Activated naive CD8-positive, alpha-beta T cell treated with anti-CD3 and anti-CD28 coated beads, Interleukin-2, amount 50 U/mL, for 24 hours (primary cell): ENCODE results near the gene CCR2.
"Not testable (repeated sequence)": the region's sequence is repeated elsewhere in the genome, so short reads cannot be mapped to it uniquely, and the experiment has no call there.

Experiments used
- ATAC-seq: fragments of 150-1000 bp; cut with Tn5 transposase; one replicate; pipeline ENCODE4 v1.10.0; 2021
- DNase-seq: peaks from one replicate; pipeline ENCODE4 v3.0.0; 2021
- H3K27ac Mint-ChIP-seq: one replicate; pipeline ENCODE4 v1.8.0; 2021; ENCODE audit warnings: mild to moderate bottlenecking, mixed read lengths
- H3K27me3 Mint-ChIP-seq: one replicate; pipeline ENCODE4 v1.8.0; 2021; ENCODE audit warnings: mixed read lengths
- H3K36me3 Mint-ChIP-seq: one replicate; pipeline ENCODE4 v1.8.0; 2021; ENCODE audit warnings: low read depth, mixed read lengths
- H3K4me1 Mint-ChIP-seq: one replicate; pipeline ENCODE4 v1.8.0; 2021; ENCODE audit warnings: mixed read lengths
- H3K4me3 Mint-ChIP-seq: one replicate; pipeline ENCODE4 v1.8.0; 2021; ENCODE audit warnings: mild to moderate bottlenecking, moderate library complexity, mixed read lengths
- H3K9me3 Mint-ChIP-seq: one replicate; pipeline ENCODE4 v1.8.0; 2021; ENCODE audit warnings: mixed read lengths

Gene CCR2

DNA sequence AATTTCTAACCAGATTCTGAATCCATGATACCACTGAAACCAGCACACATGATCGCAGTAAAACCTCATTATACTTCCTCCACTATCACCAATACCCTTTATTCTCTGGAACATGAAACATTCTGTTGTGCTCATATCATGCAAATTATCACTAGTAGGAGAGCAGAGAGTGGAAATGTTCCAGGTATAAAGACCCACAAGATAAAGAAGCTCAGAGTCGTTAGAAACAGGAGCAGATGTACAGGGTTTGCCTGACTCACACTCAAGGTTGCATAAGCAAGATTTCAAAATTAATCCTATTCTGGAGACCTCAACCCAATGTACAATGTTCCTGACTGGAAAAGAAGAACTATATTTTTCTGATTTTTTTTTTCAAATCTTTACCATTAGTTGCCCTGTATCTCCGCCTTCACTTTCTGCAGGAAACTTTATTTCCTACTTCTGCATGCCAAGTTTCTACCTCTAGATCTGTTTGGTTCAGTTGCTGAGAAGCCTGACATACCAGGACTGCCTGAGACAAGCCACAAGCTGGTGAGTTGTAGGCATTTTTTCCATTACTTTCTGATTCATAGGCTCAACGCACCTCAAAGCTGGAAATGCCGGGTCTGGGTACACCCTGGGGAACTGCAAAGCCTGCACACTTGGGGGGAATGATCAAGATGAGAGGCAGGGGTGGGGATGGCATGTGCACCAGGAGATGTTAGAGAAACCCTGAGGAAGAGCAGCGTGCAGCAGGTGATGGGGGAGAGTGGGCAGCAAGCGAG is at the start of gene CCR2:
Gene CCR2 (plus strand): TSS at position 465 of the 764 bp plus-strand sequence. CDS start 3,417 bp downstream, outside the sequence.
- peaks cover 29% of the 10 kb centered on the region for H3K27me3 Mint-ChIP-seq

DNA sequence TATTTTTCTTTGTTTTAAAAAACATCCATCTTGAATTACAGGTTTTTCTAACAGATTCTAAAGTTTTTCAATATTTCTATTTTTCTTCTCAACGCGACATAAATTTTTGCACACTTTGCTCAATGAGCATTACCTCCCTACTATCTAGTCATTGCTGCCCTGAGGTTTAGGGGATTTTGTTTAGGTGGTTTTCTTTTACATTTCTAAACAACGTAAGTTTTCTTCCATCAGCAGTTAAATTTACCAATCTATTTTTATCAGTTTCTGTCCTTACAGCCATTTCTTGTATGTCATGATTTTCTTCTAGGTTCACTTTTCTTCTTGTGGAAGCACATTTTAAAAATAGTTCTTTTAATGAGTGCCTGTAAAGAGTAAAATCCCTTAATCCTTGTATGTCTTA is 49.2 kb upstream of the CCR2 start:
- no peak for DNase-seq
- no peaks in the 10 kb centered on the region for H3K9me3 Mint-ChIP-seq
- no peak overlapping the region for H3K4me3 Mint-ChIP-seq
- H3K36me3 Mint-ChIP-seq, result no peaks in the 10 kb centered on the region
- ATAC-seq, result no peak
- H3K27ac Mint-ChIP-seq, result no peak overlapping the region
- peaks cover 14% of the 10 kb centered on the region for H3K27me3 Mint-ChIP-seq
- H3K4me1 Mint-ChIP-seq, result peaks cover 31% of the 10 kb centered on the region

More for the DNA sequence above, at the start of gene CCR2:
- H3K4me3 Mint-ChIP-seq, result peak within 1 kb of the TSS; percentile 37
- peaks cover 62% of the 10 kb centered on the region for H3K4me1 Mint-ChIP-seq
- DNase-seq (peak; percentile 26), ATAC-seq (peak; percentile 92)
- peaks cover 1% of the 10 kb centered on the region for H3K9me3 Mint-ChIP-seq
- H3K36me3 Mint-ChIP-seq, result peaks cover under 1% of the 10 kb centered on the region
- H3K27ac Mint-ChIP-seq, result peak within 1 kb of the TSS; percentile 82

DNA sequence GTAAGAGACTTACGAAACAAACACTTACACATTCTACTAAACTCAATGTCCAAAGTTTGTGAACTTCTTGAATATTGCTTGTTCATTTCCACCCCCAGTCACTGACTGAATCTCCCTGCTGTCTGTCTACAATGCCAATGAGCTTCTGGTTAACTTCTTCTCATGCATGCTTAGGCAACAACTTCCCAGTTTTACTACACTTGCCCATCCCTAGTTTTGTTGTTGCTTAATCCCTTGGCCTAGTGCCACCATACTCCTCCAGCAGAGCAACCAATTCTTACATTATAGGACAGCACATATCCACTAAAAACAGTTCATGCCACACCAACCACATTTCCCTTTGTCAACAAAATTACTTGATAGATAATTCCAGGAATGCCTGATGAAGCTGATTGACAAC is 40.9 kb upstream of the CCR2 start:
- no peak for DNase-seq
- H3K27ac Mint-ChIP-seq, result no peak overlapping the region
- peaks cover 8% of the 10 kb centered on the region for H3K9me3 Mint-ChIP-seq

DNA sequence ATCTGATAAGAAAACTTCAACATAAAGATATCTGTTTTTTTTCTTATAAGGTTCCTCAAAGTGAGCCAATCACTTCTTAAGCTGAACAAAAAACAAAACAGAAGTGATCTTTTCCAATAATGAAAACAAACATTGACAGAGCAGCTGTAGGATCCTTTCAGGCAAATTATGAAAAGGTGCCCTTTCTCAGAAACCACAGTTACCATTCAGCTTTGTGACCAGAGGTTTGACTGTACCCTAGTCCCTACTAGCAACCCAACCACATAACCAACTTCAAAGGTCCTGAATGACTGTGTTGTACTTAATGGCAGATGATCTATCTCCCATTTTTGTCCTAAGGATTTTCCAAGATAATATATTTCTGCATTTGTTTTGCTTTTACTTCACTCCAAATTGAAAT is 39.4 kb upstream of the CCR2 start:
- Mint-ChIP-seq H3K4me1 (peaks cover 15% of the 10 kb centered on the region), H3K4me3 (no peak overlapping the region), H3K27ac (no peak overlapping the region), H3K36me3 (no peaks in the 10 kb centered on the region), H3K27me3 (peaks cover 20% of the 10 kb centered on the region), H3K9me3 (peaks cover 13% of the 10 kb centered on the region)
- no peak for DNase-seq
- peak; percentile 77 for ATAC-seq

More for the DNA sequence above, 40.9 kb upstream of the CCR2 start:
- ATAC-seq, result no peak
- H3K4me1 Mint-ChIP-seq, result peaks cover 15% of the 10 kb centered on the region
- no peaks in the 10 kb centered on the region for H3K36me3 Mint-ChIP-seq
- peaks cover 20% of the 10 kb centered on the region for H3K27me3 Mint-ChIP-seq
- no peak overlapping the region for H3K4me3 Mint-ChIP-seq

DNA sequence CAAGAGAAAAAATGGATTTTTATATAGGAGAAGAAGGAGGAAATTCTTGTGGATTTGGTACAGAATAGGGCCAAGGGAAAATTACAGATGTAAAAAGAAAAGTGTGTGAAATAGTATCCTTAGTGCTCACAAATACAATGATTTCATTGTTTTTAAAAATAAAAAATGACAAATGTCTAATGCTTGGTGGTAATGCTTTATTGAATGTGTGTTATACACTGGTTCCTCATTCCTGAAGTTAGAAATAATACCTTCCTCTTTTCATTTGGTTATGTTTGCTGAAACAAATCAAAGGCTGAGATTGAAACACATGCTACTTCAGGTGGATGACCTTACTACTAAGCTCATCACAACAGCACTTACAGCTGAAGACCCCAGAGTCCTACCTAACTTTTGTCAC is 37.7 kb upstream of the CCR2 start:
- Mint-ChIP-seq H3K9me3 (peaks cover 13% of the 10 kb centered on the region), H3K4me3 (no peak overlapping the region)

DNA sequence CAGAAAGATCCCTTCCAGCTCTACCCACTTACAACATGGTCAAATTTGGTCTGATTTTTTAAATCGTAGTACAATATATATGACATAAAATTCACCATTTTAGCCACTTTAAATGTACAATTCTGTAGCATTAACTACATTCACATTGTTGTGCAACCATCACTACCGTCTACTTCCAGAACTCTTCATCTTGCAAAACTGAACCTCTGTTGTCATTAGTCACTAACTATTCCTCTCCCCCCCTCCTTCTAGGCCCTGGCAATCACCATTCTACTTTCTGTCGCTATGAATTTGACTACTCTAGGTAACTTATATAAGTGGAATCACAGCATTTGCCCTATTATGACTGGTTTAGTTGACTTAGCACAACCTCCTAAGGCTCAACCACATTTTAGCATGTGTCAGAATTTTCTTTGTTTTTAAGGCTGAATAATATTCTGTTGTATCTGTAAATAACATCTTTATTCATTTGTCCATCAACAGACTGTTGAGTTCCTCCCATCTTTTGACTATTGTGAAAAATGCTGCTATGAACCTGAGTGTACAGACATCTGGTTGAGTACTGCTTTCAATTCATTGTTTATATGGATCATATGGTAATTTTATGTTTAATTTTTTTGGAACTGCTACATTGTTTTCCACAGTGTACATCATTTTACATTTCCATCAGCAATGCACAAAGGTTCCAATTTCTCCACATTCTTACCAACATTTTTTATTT is 35.5 kb upstream of the CCR2 start:
- H3K36me3 Mint-ChIP-seq, result no peaks in the 10 kb centered on the region
- peaks cover 25% of the 10 kb centered on the region for H3K4me1 Mint-ChIP-seq

More for the DNA sequence above, 37.7 kb upstream of the CCR2 start:
- peaks cover 19% of the 10 kb centered on the region for H3K4me1 Mint-ChIP-seq
- DNase-seq, result no peak
- ATAC-seq, result no peak
- no peaks in the 10 kb centered on the region for H3K36me3 Mint-ChIP-seq
- no peak overlapping the region for H3K27ac Mint-ChIP-seq
- H3K27me3 Mint-ChIP-seq, result peaks cover 19% of the 10 kb centered on the region

DNA sequence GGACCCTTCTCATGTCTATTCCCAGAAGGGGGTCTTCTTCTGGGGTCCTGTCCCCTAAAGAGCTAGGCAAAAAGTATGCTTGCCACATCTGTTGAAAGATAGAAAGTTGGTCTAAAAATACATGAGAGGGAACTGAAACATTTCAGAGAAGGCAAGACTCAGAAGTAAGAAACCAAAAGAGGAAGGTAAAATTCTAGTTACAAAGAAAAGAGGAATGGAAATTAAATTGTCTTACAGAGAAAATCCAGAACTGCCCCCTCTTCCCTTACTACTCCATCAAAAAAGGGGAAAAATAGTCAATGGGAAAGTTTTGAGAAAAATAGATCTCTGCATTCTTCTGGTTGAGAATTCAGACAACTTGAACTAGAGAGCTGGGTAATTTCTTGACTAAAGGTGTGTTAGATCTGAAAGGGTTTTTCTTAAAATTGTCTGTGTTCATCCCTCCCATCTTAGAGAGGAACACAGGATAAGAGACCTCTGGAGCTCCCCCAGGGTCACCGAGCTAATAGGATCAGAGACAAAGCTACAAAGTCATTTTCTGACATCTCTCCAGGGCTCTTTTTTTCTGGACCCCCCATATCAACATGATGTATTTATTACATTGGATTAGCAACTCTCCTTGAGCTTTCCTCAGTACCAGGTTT is 32.3 kb upstream of the CCR2 start:
- Mint-ChIP-seq H3K4me3 (no peak overlapping the region), H3K27ac (peak overlapping the region; percentile 3), H3K9me3 (peaks cover 13% of the 10 kb centered on the region), H3K4me1 (peaks cover 12% of the 10 kb centered on the region), H3K27me3 (peaks cover 16% of the 10 kb centered on the region), H3K36me3 (no peaks in the 10 kb centered on the region)
- DNase-seq (no peak), ATAC-seq (no peak)

More for the DNA sequence above, 35.5 kb upstream of the CCR2 start:
- H3K27me3 Mint-ChIP-seq, result peaks cover 18% of the 10 kb centered on the region
- H3K27ac Mint-ChIP-seq, result no peak overlapping the region
- DNase-seq (no peak), ATAC-seq (no peak)
- peaks cover 13% of the 10 kb centered on the region for H3K9me3 Mint-ChIP-seq
- H3K4me3 Mint-ChIP-seq, result no peak overlapping the region

DNA sequence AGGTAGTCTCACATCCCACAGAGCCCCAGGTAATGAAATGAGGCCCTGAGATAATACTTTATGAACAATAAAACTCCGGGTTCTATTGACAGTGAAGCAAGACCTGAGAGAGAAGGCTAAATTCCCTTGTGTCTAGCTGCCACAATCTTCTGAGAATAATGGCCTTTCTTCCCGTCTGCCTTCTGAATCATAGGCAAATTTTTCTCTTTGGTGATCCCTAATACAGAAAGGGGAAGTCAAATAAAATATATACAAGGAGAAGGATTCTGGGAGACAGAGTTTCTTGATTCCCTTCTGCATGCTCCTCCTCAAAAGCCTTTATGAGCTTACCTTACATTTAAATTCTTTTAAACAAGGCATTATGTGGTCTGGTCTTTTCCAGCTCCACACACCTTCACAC is 29.9 kb upstream of the CCR2 start:
- Mint-ChIP-seq H3K4me1 (peaks cover 12% of the 10 kb centered on the region), H3K36me3 (no peaks in the 10 kb centered on the region), H3K27ac (no peak overlapping the region), H3K4me3 (no peak overlapping the region), H3K27me3 (peaks cover 16% of the 10 kb centered on the region), H3K9me3 (no peaks in the 10 kb centered on the region)
- no peak for ATAC-seq
- no peak for DNase-seq

DNA sequence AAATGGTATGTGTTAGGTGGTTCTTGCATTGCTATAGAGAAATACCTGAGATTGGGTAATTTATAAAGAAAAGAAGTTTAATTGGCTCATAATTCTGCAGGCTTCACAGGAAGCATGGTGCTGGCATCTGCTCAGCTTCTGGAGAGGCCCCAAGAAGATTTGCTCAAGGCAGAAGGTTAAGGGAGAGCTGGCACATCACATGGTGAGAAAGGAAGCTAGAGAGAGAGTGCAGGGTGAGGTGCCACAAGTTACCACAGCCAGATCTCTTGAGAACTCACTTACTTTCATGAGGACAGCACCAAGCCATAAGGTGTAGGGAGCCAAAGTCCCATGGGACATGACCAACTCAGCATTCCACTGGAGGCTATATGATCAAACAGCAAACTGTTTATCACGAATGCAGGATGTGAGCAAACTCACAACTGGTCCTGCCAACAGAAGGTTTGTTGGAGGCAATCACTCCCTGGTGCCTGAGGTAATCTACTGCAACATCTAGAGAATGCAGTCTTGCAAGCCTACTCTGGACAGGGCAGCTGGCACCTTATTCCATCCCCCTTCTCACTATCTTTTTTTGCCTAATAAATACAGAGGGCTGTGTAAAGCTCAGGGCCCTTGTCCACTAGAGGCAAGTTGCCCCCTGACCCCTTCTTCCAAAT is 28.1 kb upstream of the CCR2 start:
- no peak overlapping the region for H3K27ac Mint-ChIP-seq
- H3K4me3 Mint-ChIP-seq, result no peak overlapping the region
- H3K4me1 Mint-ChIP-seq, result peaks cover 8% of the 10 kb centered on the region
- no peak for ATAC-seq
- peaks cover 12% of the 10 kb centered on the region for H3K27me3 Mint-ChIP-seq
- DNase-seq, result no peak
- H3K9me3 Mint-ChIP-seq, result no peaks in the 10 kb centered on the region
- no peaks in the 10 kb centered on the region for H3K36me3 Mint-ChIP-seq

DNA sequence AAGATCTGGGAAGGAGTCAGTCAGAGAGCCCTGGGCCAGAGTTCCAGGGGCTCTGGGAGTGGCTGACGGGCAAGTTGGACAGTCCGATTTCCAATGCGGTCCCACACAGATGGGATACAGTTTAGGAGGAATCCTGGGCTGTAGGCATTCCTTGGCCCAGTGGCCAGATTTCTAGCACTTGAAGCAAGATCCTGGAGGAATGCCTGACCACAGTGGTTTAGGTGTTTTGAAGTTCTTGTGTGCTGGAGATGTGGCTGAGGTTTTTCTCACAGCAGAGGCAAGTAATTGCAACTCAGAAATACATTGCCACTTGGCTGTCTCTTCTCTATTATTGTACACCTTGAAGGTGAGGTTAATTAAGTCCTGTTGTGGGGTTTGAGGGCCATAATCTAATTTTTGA is 23.2 kb upstream of the CCR2 start:
- H3K9me3 Mint-ChIP-seq, ATAC-seq, DNase-seq, H3K4me1 Mint-ChIP-seq, H3K27ac Mint-ChIP-seq, H3K4me3 Mint-ChIP-seq, H3K27me3 Mint-ChIP-seq, H3K36me3 Mint-ChIP-seq: not testable (repeated sequence)

DNA sequence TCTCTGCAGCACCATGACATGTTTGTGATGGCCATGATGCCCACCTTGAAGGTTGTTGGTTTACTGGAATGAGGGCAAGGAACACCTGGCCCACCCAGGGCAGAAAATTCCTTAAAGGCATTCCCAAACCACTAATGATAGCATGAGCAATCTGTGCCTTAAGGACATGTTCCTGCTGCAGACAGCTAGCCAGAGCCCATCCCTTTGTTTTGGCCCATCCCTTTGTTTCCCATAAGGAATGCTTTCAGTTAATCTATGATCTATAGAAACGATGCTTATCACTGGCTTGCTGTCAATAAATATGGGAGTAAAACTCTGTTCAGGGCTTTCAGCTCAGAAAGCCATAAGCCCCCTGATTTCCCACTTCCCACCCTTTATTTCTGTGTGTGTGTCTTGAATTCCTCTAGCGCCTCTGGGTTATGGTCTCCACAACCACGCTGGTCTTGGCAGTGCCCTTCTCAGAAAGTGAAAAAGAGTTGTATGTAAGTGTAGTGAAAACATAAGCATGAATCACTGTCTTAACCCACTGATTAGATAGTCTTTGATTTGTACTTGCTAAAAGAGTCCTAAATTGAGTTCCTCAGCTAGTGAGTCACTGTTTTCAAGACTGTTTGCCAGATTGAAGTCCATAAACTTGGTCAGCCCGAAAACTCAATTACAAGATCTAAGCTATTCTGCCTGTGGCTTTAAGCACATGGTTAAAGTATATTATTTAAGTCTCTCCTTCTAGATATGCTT is 19.0 kb upstream of the CCR2 start:
- no peak overlapping the region for H3K27ac Mint-ChIP-seq
- DNase-seq, result no peak
- ATAC-seq, result peak; percentile 92
- no peak overlapping the region for H3K4me3 Mint-ChIP-seq
- peaks cover 9% of the 10 kb centered on the region for H3K4me1 Mint-ChIP-seq
- peaks cover 15% of the 10 kb centered on the region for H3K36me3 Mint-ChIP-seq
- peaks cover 6% of the 10 kb centered on the region for H3K27me3 Mint-ChIP-seq
- H3K9me3 Mint-ChIP-seq, result peaks cover 20% of the 10 kb centered on the region

DNA sequence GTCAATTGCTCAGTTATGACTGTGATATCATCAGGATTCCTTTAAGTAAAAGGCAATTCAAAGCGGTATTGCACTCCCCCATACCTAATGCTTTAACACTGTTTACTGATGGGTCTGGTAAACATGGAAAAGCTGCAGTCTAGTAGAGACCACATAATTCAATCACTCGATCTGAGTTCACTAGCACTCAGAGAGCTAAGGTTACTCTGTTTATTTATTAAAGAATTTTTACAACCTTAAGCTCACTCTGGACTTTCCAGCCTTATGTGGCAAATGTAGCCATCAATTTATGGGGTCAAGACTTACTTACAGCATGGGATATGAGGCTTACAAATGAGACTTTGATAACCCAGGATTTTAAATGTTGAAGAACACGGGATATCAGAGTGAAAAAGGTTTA is 18.4 kb upstream of the CCR2 start:
- Mint-ChIP-seq H3K9me3 (peaks cover 26% of the 10 kb centered on the region), H3K36me3 (peaks cover 15% of the 10 kb centered on the region), H3K4me3 (no peak overlapping the region), H3K27me3 (peaks cover 6% of the 10 kb centered on the region), H3K4me1 (peaks cover 9% of the 10 kb centered on the region), H3K27ac (no peak overlapping the region)
- no peak for DNase-seq
- no peak for ATAC-seq

DNA sequence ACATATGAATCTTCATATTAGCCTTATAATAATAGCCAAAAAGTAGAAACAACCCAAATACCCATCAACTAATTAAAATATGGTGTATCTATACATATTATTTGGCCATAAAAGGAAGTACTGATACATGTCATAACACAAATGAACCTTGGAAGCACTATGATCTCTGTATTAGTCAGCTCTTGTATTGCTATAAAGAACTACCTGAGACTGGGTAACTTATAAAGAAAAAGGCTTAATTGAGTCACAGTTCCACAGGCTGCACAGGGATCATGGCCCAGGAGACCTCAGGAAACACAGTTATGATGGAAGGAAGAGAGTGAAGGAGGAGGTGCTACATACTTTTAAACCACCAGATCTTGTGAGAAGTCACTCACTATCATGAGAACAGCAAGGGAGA is 16.0 kb upstream of the CCR2 start:
- H3K36me3 Mint-ChIP-seq, result peaks cover 15% of the 10 kb centered on the region
- peak; percentile 28 for ATAC-seq
- no peak for DNase-seq
- H3K27me3 Mint-ChIP-seq, result no peaks in the 10 kb centered on the region
- H3K9me3 Mint-ChIP-seq, result peaks cover 26% of the 10 kb centered on the region
- no peak overlapping the region for H3K4me3 Mint-ChIP-seq
- H3K4me1 Mint-ChIP-seq, result peaks cover 7% of the 10 kb centered on the region
- H3K27ac Mint-ChIP-seq, result no peak overlapping the region

DNA sequence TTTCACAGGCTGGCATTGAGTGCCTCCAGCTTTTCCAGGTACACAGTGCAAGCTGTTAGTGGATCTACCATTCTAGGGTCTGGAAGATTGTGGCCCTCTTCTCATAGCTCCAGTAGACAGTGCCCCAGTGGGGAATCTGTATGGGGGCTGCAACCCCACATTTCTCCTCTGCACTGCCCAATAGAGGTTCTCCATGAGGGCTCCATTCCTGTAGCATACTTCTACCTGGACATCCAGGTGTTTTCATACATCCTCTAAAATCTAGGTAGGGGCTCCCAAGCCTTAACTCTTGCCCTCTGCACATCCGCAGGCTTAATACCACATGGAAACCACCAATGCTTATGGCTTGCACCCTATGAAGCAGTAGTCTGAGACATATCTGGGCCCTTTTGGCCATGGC is 15.1 kb upstream of the CCR2 start:
- Mint-ChIP-seq H3K4me3 (no peak overlapping the region), H3K27ac (no peak overlapping the region), H3K4me1 (peaks cover 7% of the 10 kb centered on the region), H3K36me3 (peaks cover 15% of the 10 kb centered on the region), H3K9me3 (peaks cover 26% of the 10 kb centered on the region), H3K27me3 (no peaks in the 10 kb centered on the region)
- ATAC-seq (no peak), DNase-seq (no peak)
